IgD-negative memory B cell (primary cell): Measurements from ENCODE around the gene SLC28A1. TPM values are rescaled to one million over a fixed set of nuclear protein-coding genes. Genes with fewer than 3 reads are reported as not detected.
"Not testable (repeated sequence)": the region's sequence is repeated elsewhere in the genome, so short reads cannot be mapped to it uniquely, and the experiment has no call there.

Experiments
- H3K27ac Mint-ChIP-seq, 3 donors: one replicate each; pipeline ENCODE4 v1.8.0; 2020 to 2022; ENCODE audit warnings: mild to moderate bottlenecking in 3 of 3, mixed read lengths in 3 of 3, moderate library complexity in 1 of 3
- H3K27me3 Mint-ChIP-seq: one replicate; pipeline ENCODE4 v1.8.0; 2021; ENCODE audit warnings: mixed read lengths
- H3K36me3 Mint-ChIP-seq: one replicate; pipeline ENCODE4 v1.8.0; 2020; ENCODE audit warnings: mild to moderate bottlenecking, mixed read lengths
- H3K4me1 Mint-ChIP-seq, 3 donors: one replicate each; pipeline ENCODE4 v1.8.0; 2020 to 2022; ENCODE audit warnings: mixed read lengths in 3 of 3, mild to moderate bottlenecking in 1 of 3
- H3K4me3 Mint-ChIP-seq, 4 donors: one replicate each; pipeline ENCODE4 v1.8.0; 2020 to 2022; ENCODE audit warnings: mild to moderate bottlenecking in 4 of 4, mixed read lengths in 4 of 4, moderate library complexity in 3 of 4
- H3K9me3 Mint-ChIP-seq, 3 donors: one replicate each; pipeline ENCODE4 v1.8.0; 2020 to 2021; ENCODE audit warnings: mixed read lengths in 3 of 3, mild to moderate bottlenecking in 1 of 3
- polyA plus RNA-seq: library from polyadenylated mRNA; unstranded; fragments of 300-500 nt; fragmentation: Illumina TruSeq; gene quantifications from one replicate; pipeline ENCODE4 v1.2.3, GENCODE V29; 2021

SLC28A1 gene
- polyA plus RNA-seq, 1 donor from 2014 or later: not detected

- Mint-ChIP-seq H3K4me3 (no peak overlapping the region), H3K27ac (no peak overlapping the region), H3K27me3 (peaks cover 4% of the 10 kb centered on the region), H3K36me3 (peaks cover 2% of the 10 kb centered on the region), H3K9me3 (no peaks in the 10 kb centered on the region), H3K4me1 (no peaks in the 10 kb centered on the region)
These were observed 12.2 kb upstream of the SLC28A1 start for GRCh38 chr15:84872009-84872910.

- Mint-ChIP-seq H3K27ac (no peak overlapping the region), H3K4me1 (no peaks in the 10 kb centered on the region), H3K27me3 (peaks cover 4% of the 10 kb centered on the region), H3K9me3 (no peaks in the 10 kb centered on the region), H3K36me3 (peaks cover 2% of the 10 kb centered on the region), H3K4me3 (no peak overlapping the region)
These were observed 10.5 kb upstream of the SLC28A1 start for GRCh38 chr15:84873997-84874396.

- H3K27me3 Mint-ChIP-seq: peaks cover 8% of the 10 kb centered on the region
- H3K9me3 Mint-ChIP-seq: no peaks in the 10 kb centered on the region
- no peak overlapping the region for H3K4me3 Mint-ChIP-seq
- H3K36me3 Mint-ChIP-seq: peaks cover under 1% of the 10 kb centered on the region
- no peaks in the 10 kb centered on the region for H3K4me1 Mint-ChIP-seq
- no peak overlapping the region for H3K27ac Mint-ChIP-seq
These were observed 9.3 kb upstream of the SLC28A1 start for GRCh38 chr15:84874981-84875699.

DNA sequence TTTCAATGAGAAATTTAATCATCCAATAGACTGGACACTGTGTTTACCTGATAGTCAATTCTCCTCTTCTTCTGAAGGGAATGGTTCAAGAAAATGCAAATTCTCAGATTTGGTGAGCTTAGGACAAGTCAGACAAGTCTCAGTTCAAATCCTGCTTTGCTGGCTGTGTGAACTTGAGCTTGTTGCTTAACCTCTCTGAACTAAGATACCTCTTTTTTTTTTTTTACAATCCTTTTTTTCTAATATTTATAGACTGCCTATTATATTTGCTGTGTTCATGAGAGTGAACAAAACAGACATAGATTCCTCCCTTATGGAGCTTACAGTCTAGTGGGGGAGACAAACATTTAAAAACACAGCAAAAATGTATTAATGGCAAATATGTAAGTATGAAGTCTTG lies 8.2 kb upstream of the SLC28A1 start:
- Mint-ChIP-seq H3K27me3 (peaks cover 8% of the 10 kb centered on the region), H3K36me3 (no peaks in the 10 kb centered on the region), H3K4me1 (no peaks in the 10 kb centered on the region), H3K4me3 (no peak overlapping the region), H3K9me3 (no peaks in the 10 kb centered on the region), H3K27ac (no peak overlapping the region)

GRCh38 chr15:84877701-84878100 lies 6.8 kb upstream of the SLC28A1 start:
- H3K9me3 Mint-ChIP-seq, H3K4me1 Mint-ChIP-seq, H3K36me3 Mint-ChIP-seq, H3K4me3 Mint-ChIP-seq, H3K27ac Mint-ChIP-seq: not testable (repeated sequence)
- H3K27me3 Mint-ChIP-seq: peaks cover 11% of the 10 kb centered on the region

DNA sequence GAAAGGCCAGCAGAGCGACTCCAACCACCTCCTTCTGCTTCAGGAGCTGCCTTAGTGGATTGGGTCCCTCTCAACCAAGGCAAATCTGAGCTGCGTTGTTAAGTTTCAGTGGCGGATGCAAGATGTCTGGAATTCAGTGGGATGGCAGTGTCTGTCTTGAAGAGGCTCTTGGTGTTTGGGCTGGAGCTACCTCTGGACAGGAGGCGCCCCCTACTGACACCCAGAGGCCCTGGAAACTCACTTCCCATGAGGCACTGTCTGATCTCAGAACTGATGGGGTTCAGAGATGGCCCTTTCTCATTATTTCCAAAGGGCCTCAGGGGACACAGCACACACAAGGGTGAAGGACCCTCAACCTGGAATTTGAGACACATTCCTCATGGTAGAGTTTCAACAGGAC lies 6.0 kb upstream of the SLC28A1 start:
- Mint-ChIP-seq H3K4me1 (no peaks in the 10 kb centered on the region), H3K27me3 (peaks cover 11% of the 10 kb centered on the region), H3K9me3 (no peaks in the 10 kb centered on the region), H3K4me3 (no peak overlapping the region), H3K27ac (no peak overlapping the region), H3K36me3 (no peaks in the 10 kb centered on the region)

GRCh38 chr15:84879088-84879780 lies 5.2 kb upstream of the SLC28A1 start:
- Mint-ChIP-seq H3K4me1 (no peaks in the 10 kb centered on the region), H3K36me3 (no peaks in the 10 kb centered on the region), H3K4me3 (no peak overlapping the region), H3K27ac (no peak overlapping the region), H3K9me3 (no peaks in the 10 kb centered on the region), H3K27me3 (peaks cover 11% of the 10 kb centered on the region)

- no peaks in the 10 kb centered on the region for H3K9me3 Mint-ChIP-seq
- no peak overlapping the region for H3K4me3 Mint-ChIP-seq
- H3K36me3 Mint-ChIP-seq: no peaks in the 10 kb centered on the region
- no peaks in the 10 kb centered on the region for H3K4me1 Mint-ChIP-seq
- H3K27me3 Mint-ChIP-seq: peaks cover 7% of the 10 kb centered on the region
- H3K27ac Mint-ChIP-seq: no peak overlapping the region
These were observed 4.5 kb upstream of the SLC28A1 start for GRCh38 chr15:84880007-84880406.

- H3K9me3 Mint-ChIP-seq: no peaks in the 10 kb centered on the region
- no peak overlapping the region for H3K27ac Mint-ChIP-seq
- H3K27me3 Mint-ChIP-seq: peaks cover 7% of the 10 kb centered on the region
- no peak overlapping the region for H3K4me3 Mint-ChIP-seq
- no peaks in the 10 kb centered on the region for H3K36me3 Mint-ChIP-seq
- H3K4me1 Mint-ChIP-seq: no peaks in the 10 kb centered on the region
These were observed 3.5 kb upstream of the SLC28A1 start for GRCh38 chr15:84880822-84881519.

DNA sequence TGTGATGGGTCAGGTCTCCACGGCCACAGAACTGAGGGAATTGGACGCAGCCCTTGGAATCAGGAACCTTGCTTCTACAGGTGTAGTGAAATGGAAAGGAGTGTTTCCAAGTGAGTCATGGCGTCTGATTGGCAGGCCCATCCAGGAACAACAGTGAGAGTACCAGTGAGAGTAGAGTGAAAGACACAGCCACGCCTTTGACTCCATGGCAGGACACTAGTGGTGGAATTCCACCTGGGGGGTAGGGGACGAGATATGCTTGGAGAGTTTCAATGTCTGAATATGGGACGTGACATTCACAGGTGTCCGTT lies 3.0 kb upstream of the SLC28A1 start:
- H3K27me3 Mint-ChIP-seq: peaks cover 7% of the 10 kb centered on the region
- no peaks in the 10 kb centered on the region for H3K9me3 Mint-ChIP-seq
- no peak overlapping the region for H3K4me3 Mint-ChIP-seq
- H3K27ac Mint-ChIP-seq: no peak overlapping the region
- no peaks in the 10 kb centered on the region for H3K4me1 Mint-ChIP-seq
- H3K36me3 Mint-ChIP-seq: no peaks in the 10 kb centered on the region

GRCh38 chr15:84883466-84883865 lies 996 bp upstream of the SLC28A1 start:
- H3K36me3 Mint-ChIP-seq: no peaks in the 10 kb centered on the region
- no peak overlapping the region for H3K4me3 Mint-ChIP-seq
- no peaks in the 10 kb centered on the region for H3K9me3 Mint-ChIP-seq
- no peak overlapping the region for H3K27ac Mint-ChIP-seq
- H3K4me1 Mint-ChIP-seq: no peaks in the 10 kb centered on the region
- H3K27me3 Mint-ChIP-seq: peaks cover 7% of the 10 kb centered on the region

DNA sequence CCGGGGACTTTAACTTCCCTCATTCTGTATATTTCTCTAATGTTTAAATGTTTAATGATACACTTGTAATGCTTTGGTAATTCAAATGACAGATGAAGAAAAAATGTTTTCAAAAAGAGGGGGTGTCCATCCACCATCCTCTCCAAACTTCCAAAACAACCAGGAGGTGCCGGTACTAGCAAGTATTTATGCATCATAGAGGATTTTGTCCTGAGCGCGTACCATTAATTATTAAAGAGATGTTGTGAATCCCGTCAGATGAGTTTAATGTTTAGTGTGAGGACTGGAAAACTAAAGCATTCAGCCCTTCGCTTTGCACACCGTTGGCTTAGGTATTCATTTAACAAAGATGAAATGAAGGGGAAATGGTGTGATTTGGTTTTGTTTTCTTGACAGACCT lies 1.3 kb downstream of the SLC28A1 start:
- Mint-ChIP-seq H3K27me3 (peaks cover 6% of the 10 kb centered on the region), H3K9me3 (no peaks in the 10 kb centered on the region), H3K27ac (no peak overlapping the region), H3K4me3 (no peak overlapping the region), H3K4me1 (no peaks in the 10 kb centered on the region), H3K36me3 (no peaks in the 10 kb centered on the region)

DNA sequence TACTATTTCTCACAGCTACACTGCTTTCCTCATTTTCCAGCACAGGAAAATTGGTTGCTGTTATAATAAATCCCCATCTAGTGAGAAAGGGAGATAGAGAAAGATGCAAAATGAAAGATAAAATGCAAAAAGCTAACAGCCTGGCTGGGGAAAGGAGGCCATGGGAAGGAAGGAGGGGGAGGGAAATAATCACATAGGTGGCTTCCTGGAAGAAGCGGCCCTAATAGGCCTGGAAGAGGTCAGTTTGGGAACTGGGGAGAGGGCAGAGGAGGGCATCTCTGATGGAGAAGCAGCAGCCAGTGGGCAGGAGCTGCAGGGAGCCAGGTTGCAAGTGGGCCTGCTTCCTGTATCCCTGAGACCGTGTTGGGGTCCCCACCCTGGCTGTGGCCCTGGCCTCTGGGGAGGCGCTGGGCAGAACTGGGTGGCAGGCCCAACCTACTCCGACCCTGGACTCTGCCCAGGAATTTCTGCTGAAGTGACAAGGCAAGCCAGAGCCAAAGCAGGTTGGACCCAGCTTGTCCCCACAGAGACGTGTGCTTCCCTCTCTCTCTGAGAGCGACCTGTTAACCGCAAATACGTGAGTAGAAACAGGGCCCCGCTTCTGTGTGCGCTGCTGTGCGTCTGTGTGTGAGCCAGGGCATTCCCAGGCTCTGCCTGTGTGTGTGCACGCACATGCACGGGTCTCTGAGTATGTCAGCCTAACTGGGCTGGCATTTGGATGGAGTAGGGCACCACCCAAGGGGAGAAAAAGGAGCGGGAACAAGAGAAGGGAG lies 1.9 kb downstream of the SLC28A1 start:
- Mint-ChIP-seq H3K9me3 (no peaks in the 10 kb centered on the region), H3K36me3 (no peaks in the 10 kb centered on the region), H3K27ac (no peak overlapping the region), H3K4me1 (no peaks in the 10 kb centered on the region), H3K4me3 (no peak overlapping the region), H3K27me3 (peaks cover 6% of the 10 kb centered on the region)

DNA sequence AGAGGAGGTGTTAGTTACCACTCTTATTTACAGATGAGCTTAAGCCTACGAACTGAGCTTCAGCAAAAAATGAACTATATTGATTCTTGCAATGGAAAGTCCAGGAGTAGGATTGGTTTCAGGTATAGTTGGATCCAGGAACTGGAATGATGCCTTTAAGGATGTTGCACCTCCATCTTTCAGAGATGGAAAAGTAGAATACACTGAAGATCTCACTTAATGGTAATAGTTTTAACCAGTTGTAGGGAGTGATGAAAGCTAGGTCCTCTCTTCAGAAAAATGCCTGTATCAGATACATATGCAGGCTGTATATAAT lies 2.5 kb downstream of the SLC28A1 start:
- no peak overlapping the region for H3K27ac Mint-ChIP-seq
- H3K36me3 Mint-ChIP-seq: no peaks in the 10 kb centered on the region
- H3K27me3 Mint-ChIP-seq: peaks cover 7% of the 10 kb centered on the region
- no peaks in the 10 kb centered on the region for H3K9me3 Mint-ChIP-seq
- no peaks in the 10 kb centered on the region for H3K4me1 Mint-ChIP-seq
- H3K4me3 Mint-ChIP-seq: no peak overlapping the region
